ENCODE data around the gene RABGAP1L.
"Not testable (repeated sequence)": the region's sequence is repeated elsewhere in the genome, so short reads cannot be mapped to it uniquely, and the experiment has no call there.

The RABGAP1L gene

DNA sequence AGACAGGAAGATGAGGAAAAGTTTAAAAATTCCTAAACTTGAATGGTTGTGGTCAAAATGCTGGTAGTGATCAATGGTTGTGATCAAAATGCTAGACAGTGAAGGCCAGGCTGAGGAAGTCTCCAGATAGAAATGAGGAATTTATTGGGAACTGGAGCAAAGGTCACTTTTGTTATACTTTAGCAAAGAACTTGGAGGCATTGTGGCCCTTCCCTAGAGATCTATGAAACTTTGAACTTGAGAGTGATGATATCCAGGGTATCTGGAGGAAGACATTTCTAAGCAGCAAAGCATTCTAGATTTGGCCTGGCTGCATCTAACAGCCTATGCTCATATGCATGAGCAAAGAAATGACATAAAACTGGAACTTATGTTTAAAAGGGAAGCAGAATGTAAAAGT lies 35.5 kb upstream of the RABGAP1L start:
- no peaks in the 10 kb centered on the region for H3K36me3 ChIP-seq (ENCODE audit: insufficient read depth, insufficient read length, low read length)
- no peak for DNase-seq (ENCODE audit: low read depth, low spot score)
- H3K4me3 ChIP-seq (ENCODE audit: insufficient read length, low read depth), result no peak overlapping the region
- H3K27me3 ChIP-seq (ENCODE audit: insufficient read depth, insufficient read length), result no peaks in the 10 kb centered on the region
- TF ChIP-seq YY1 (IDR thresholded peaks at IDR 0.05; ENCODE audit: insufficient read depth, insufficient read length) (no peak), ZNF274 (IDR thresholded peaks at IDR 0.05; ENCODE audit: low read depth, low read length) (no peak), SUZ12 (IDR thresholded peaks at IDR 0.05; ENCODE audit: extremely low read depth, insufficient read depth, insufficient read length) (no peak)
- no peaks in the 10 kb centered on the region for H3K4me1 ChIP-seq (ENCODE audit: insufficient read depth, insufficient read length)
- no peak overlapping the region for H3K9ac ChIP-seq (ENCODE audit: insufficient read length, low read depth)
- H3K9me3 ChIP-seq (ENCODE audit: insufficient read depth, low read length), result peaks cover 14% of the 10 kb centered on the region; the same call in 1 of the 2 replicates

GRCh38 chr1:174127176-174127575 lies 32.1 kb upstream of the RABGAP1L start:
- DNase-seq (ENCODE audit: low read depth, low spot score); H3K9ac ChIP-seq (ENCODE audit: insufficient read length, low read depth); H3K36me3 ChIP-seq (ENCODE audit: insufficient read depth, insufficient read length, low read length); H3K4me3 ChIP-seq (ENCODE audit: insufficient read length, low read depth); H3K27me3 ChIP-seq (ENCODE audit: insufficient read depth, insufficient read length); H3K4me1 ChIP-seq (ENCODE audit: insufficient read depth, insufficient read length): not testable (repeated sequence)
- H3K9me3 ChIP-seq (ENCODE audit: insufficient read depth, low read length), result peaks cover 14% of the 10 kb centered on the region; the same call in 1 of the 2 replicates

GRCh38 chr1:174131032-174131638 lies 28.2 kb upstream of the RABGAP1L start:
- no peak overlapping the region for H3K4me3 ChIP-seq (ENCODE audit: insufficient read length, low read depth)

DNA sequence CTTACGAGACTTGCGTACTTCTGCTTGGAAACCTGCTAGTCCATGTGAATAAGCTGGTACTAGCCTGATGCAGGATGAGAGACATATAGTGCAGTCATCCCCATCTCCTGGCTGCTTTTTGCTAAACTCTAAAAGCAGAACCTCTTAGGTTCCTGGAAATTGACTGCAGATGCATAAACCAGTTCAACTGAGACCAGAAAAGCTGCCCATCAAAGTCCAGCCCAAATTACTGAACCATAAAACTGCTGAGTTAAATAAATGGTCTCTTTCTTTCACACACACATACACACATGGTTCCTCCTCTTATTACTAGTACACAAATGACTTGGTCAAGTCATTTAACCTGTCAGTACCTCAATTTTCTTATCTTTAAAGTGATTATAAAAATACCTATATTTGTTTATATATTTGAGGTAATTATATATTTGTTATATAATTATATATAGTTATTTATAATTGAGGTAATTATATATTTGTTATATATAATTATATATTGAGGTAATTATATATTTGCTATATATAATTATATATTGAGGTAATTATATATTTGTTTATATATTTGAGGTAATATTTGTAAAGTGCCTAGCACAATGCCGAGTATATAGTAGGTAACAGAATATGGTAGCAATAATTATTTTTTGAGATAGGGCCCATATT lies 25.2 kb upstream of the RABGAP1L start:
- Histone ChIP-seq H3K36me3 (ENCODE audit: insufficient read depth, insufficient read length, low read length) (no peaks in the 10 kb centered on the region), H3K27me3 (ENCODE audit: insufficient read depth, insufficient read length) (no peaks in the 10 kb centered on the region), H3K9ac (ENCODE audit: insufficient read length, low read depth) (no peak overlapping the region), H3K4me1 (ENCODE audit: insufficient read depth, insufficient read length) (peaks cover 9% of the 10 kb centered on the region), H3K9me3 (ENCODE audit: insufficient read depth, low read length) (peaks cover 18% of the 10 kb centered on the region), H3K4me3 (ENCODE audit: insufficient read length, low read depth) (no peak overlapping the region)
- DNase-seq (ENCODE audit: low read depth, low spot score), result no peak
- TF ChIP-seq SUZ12 (IDR thresholded peaks at IDR 0.05; ENCODE audit: extremely low read depth, insufficient read depth, insufficient read length), result no peak
- TF ChIP-seq YY1 (IDR thresholded peaks at IDR 0.05; ENCODE audit: insufficient read depth, insufficient read length), result no peak
- TF ChIP-seq ZNF274 (IDR thresholded peaks at IDR 0.05; ENCODE audit: low read depth, low read length), result no peak

More at GRCh38 chr1:174131032-174131638, 28.2 kb upstream of the RABGAP1L start:
- Histone ChIP-seq H3K36me3 (ENCODE audit: insufficient read depth, insufficient read length, low read length) (no peaks in the 10 kb centered on the region), H3K27me3 (ENCODE audit: insufficient read depth, insufficient read length) (no peaks in the 10 kb centered on the region), H3K9ac (ENCODE audit: insufficient read length, low read depth) (no peak overlapping the region), H3K4me1 (ENCODE audit: insufficient read depth, insufficient read length) (peaks cover 9% of the 10 kb centered on the region), H3K9me3 (ENCODE audit: insufficient read depth, low read length) (peaks cover 10% of the 10 kb centered on the region)
- TF ChIP-seq SUZ12 (IDR thresholded peaks at IDR 0.05; ENCODE audit: extremely low read depth, insufficient read depth, insufficient read length) (no peak), ZNF274 (IDR thresholded peaks at IDR 0.05; ENCODE audit: low read depth, low read length) (no peak), YY1 (IDR thresholded peaks at IDR 0.05; ENCODE audit: insufficient read depth, insufficient read length) (no peak)
- DNase-seq (ENCODE audit: low read depth, low spot score), result peak; percentile 43

DNA sequence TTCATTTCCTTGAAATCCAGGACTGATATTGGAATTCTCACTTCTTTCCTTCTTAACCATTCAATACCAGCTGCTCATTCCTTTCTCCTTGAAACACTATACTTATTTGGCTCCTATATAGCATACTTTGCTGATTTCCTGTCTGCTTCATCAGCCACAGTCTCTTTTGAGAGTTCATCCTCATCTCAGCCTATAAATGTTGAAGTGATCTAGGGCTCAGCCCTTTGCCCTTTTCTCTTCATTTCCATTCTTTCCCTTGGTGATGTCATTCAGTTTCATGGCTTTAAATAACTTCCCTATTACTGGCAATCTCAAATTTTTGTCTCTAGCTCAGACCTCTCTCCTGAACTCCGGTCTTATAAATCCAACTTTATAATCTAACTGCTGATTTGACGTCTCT lies 24.1 kb upstream of the RABGAP1L start:
- H3K36me3 ChIP-seq (ENCODE audit: insufficient read depth, insufficient read length, low read length), result no peaks in the 10 kb centered on the region
- no peak overlapping the region for H3K9ac ChIP-seq (ENCODE audit: insufficient read length, low read depth)
- TF ChIP-seq YY1 (IDR thresholded peaks at IDR 0.05; ENCODE audit: insufficient read depth, insufficient read length) (no peak), SUZ12 (IDR thresholded peaks at IDR 0.05; ENCODE audit: extremely low read depth, insufficient read depth, insufficient read length) (no peak), ZNF274 (IDR thresholded peaks at IDR 0.05; ENCODE audit: low read depth, low read length) (no peak)
- peaks cover 18% of the 10 kb centered on the region for H3K9me3 ChIP-seq (ENCODE audit: insufficient read depth, low read length)
- H3K27me3 ChIP-seq (ENCODE audit: insufficient read depth, insufficient read length), result no peaks in the 10 kb centered on the region
- peaks cover 9% of the 10 kb centered on the region for H3K4me1 ChIP-seq (ENCODE audit: insufficient read depth, insufficient read length)
- no peak for DNase-seq (ENCODE audit: low read depth, low spot score)
- H3K4me3 ChIP-seq (ENCODE audit: insufficient read length, low read depth), result no peak overlapping the region

- Histone ChIP-seq H3K9ac (ENCODE audit: insufficient read length, low read depth) (no peak overlapping the region), H3K4me1 (ENCODE audit: insufficient read depth, insufficient read length) (peaks cover under 1% of the 10 kb centered on the region), H3K9me3 (ENCODE audit: insufficient read depth, low read length) (peaks cover 18% of the 10 kb centered on the region), H3K4me3 (ENCODE audit: insufficient read length, low read depth) (no peak overlapping the region), H3K36me3 (ENCODE audit: insufficient read depth, insufficient read length, low read length) (no peaks in the 10 kb centered on the region), H3K27me3 (ENCODE audit: insufficient read depth, insufficient read length) (no peaks in the 10 kb centered on the region)
- TF ChIP-seq YY1 (IDR thresholded peaks at IDR 0.05; ENCODE audit: insufficient read depth, insufficient read length), result no peak
- TF ChIP-seq SUZ12 (IDR thresholded peaks at IDR 0.05; ENCODE audit: extremely low read depth, insufficient read depth, insufficient read length), result no peak
- TF ChIP-seq ZNF274 (IDR thresholded peaks at IDR 0.05; ENCODE audit: low read depth, low read length), result no peak
- DNase-seq (ENCODE audit: low read depth, low spot score), result no peak
These were observed 22.6 kb upstream of the RABGAP1L start for GRCh38 chr1:174136714-174137113.

DNA sequence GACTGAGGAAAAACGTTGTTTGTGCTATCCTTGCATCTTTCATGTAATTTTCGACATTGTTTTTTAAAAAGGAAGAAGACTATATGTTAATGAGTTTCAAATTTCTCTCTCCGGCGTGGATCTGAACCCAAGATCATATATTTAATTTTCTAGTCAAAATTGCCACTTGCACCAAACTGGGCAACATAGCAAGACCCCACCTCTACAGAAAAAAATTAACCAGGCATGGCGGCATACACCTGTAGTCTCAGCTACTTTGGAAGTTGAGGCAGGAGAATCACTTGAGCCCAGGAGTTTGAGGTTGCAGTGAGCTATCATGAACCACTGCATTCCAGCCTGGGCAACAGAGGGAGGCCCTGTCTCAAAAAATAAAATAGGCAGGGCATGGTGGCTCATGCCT lies 16.5 kb upstream of the RABGAP1L start:
- H3K9me3 ChIP-seq (ENCODE audit: insufficient read depth, low read length), result no peaks in the 10 kb centered on the region
- H3K27me3 ChIP-seq (ENCODE audit: insufficient read depth, insufficient read length), result no peaks in the 10 kb centered on the region
- no peak for DNase-seq (ENCODE audit: low read depth, low spot score)
- peaks cover 2% of the 10 kb centered on the region for H3K4me1 ChIP-seq (ENCODE audit: insufficient read depth, insufficient read length)
- H3K4me3 ChIP-seq (ENCODE audit: insufficient read length, low read depth), result no peak overlapping the region
- TF ChIP-seq SUZ12 (IDR thresholded peaks at IDR 0.05; ENCODE audit: extremely low read depth, insufficient read depth, insufficient read length) (no peak), ZNF274 (IDR thresholded peaks at IDR 0.05; ENCODE audit: low read depth, low read length) (no peak), YY1 (IDR thresholded peaks at IDR 0.05; ENCODE audit: insufficient read depth, insufficient read length) (no peak)
- no peaks in the 10 kb centered on the region for H3K36me3 ChIP-seq (ENCODE audit: insufficient read depth, insufficient read length, low read length)
- no peak overlapping the region for H3K9ac ChIP-seq (ENCODE audit: insufficient read length, low read depth)

DNA sequence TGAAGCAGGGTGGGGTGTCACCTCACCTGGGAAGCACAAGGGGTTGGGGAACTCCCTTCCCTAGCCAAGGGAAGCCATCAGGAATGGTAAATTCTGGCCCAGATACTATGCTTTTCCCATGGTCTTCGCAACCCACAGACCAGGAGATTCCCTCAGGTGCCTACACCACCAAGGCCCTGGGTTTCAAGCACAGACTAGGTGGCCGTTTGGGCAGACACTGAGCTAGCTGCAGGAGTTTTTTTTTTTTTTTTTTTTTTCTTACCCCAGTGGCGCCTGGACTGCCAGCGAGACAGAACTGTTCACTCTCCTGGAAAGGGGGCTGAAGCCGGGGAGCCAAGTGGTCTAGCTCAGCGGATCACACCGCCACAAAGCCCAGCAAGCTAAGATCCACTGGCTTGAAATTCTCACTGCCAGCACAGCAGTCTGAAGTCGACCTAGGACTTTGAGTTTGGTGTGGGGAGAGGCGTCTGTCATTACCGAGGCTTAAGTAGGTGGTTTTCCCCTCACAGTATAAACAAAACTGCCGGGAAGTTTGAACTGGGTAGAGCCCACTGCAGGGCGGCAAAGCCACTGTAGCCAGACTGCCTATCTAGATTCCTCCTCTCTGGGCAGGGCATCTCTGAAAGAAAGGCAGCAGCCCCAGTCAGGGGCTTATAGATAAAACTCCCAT lies 15.5 kb upstream of the RABGAP1L start:
- not testable (repeated sequence) for H3K4me3 ChIP-seq (ENCODE audit: insufficient read length, low read depth); H3K36me3 ChIP-seq (ENCODE audit: insufficient read depth, insufficient read length, low read length); H3K9ac ChIP-seq (ENCODE audit: insufficient read length, low read depth); DNase-seq (ENCODE audit: low read depth, low spot score); H3K27me3 ChIP-seq (ENCODE audit: insufficient read depth, insufficient read length); H3K4me1 ChIP-seq (ENCODE audit: insufficient read depth, insufficient read length); H3K9me3 ChIP-seq (ENCODE audit: insufficient read depth, low read length)

DNA sequence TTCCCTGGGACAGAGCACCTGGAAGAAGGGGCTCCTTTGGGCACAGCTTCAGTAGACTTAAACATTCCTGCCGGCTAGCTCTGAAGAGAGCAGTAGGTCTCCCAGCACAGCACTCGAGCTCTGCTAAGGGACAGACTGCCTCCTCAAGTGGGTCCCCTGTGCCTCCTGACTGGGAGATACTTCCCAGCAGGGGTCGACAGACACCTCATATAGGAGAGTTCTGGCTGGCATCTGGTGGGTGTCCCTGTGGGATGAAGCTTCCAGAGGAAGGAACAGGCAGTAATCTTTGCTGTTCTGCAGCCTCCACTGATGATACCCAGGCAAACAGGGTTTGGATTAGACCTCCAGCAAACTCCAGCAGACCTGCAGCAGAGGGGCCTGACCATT lies 14.9 kb upstream of the RABGAP1L start:
- H3K9me3 ChIP-seq (ENCODE audit: insufficient read depth, low read length); H3K27me3 ChIP-seq (ENCODE audit: insufficient read depth, insufficient read length); H3K9ac ChIP-seq (ENCODE audit: insufficient read length, low read depth); H3K4me3 ChIP-seq (ENCODE audit: insufficient read length, low read depth); H3K36me3 ChIP-seq (ENCODE audit: insufficient read depth, insufficient read length, low read length); H3K4me1 ChIP-seq (ENCODE audit: insufficient read depth, insufficient read length); DNase-seq (ENCODE audit: low read depth, low spot score): not testable (repeated sequence)

Measured in NT2/D1 (cell line).